Neuronal stem cell (in vitro differentiated cells): ENCODE results near the gene TMEM185A.
"Not testable (repeated sequence)": the region's sequence is repeated elsewhere in the genome, so short reads cannot be mapped to it uniquely, and the experiment has no call there.

ENCODE experiments used
- DNase-seq: peaks from one replicate; pipeline ENCODE4 v3.0.0-alpha.2; 2013; ENCODE audit warnings: low spot score
- H2AFZ ChIP-seq: one replicate; pipeline ENCODE4 v1.6.1; 2013; ENCODE audit warnings: mild to moderate bottlenecking, low read length, inconsistent platforms
- H2AK5ac ChIP-seq: 2 replicates; pipeline ENCODE4 v1.6.1; 2013; ENCODE audit warnings: low read depth, mild to moderate bottlenecking, inconsistent platforms, low read length, moderate library complexity, mixed read lengths
- H2BK120ac ChIP-seq: 2 replicates; pipeline ENCODE4 v1.6.1; 2013; ENCODE audit warnings: low read depth, mild to moderate bottlenecking, inconsistent platforms, low read length, moderate library complexity, mixed read lengths
- H2BK12ac ChIP-seq: one replicate; pipeline ENCODE4 v1.6.1; 2013; ENCODE audit warnings: low read length, inconsistent platforms
- H2BK15ac ChIP-seq: 2 replicates; pipeline ENCODE4 v1.6.1; 2013; ENCODE audit warnings: mild to moderate bottlenecking, low read length, inconsistent platforms, mixed read lengths
- H2BK5ac ChIP-seq: one replicate; pipeline ENCODE4 v1.6.1; 2013; ENCODE audit warnings: inconsistent platforms, mild to moderate bottlenecking, low read length, moderate library complexity
- H3K14ac ChIP-seq: one replicate; pipeline ENCODE4 v1.6.1; 2013; ENCODE audit warnings: low read length, inconsistent platforms
- H3K18ac ChIP-seq: 2 replicates; pipeline ENCODE4 v1.6.1; 2013; ENCODE audit warnings: low read length, inconsistent platforms
- H3K23ac ChIP-seq: 2 replicates; pipeline ENCODE4 v1.6.1; 2013; ENCODE audit warnings: low read depth, mild to moderate bottlenecking, mixed read lengths, low read length, inconsistent platforms; ENCODE audit not compliant: poor library complexity
- H3K27ac ChIP-seq: replicated peaks from 3 replicates; pipeline ENCODE4 v1.5.1; 2013; ENCODE audit warnings: low read length, inconsistent platforms
- H3K27me3 ChIP-seq, 3 experiments: 2 replicates each; pipeline ENCODE4 v1.6.1; 2013; ENCODE audit warnings: low read length in 3 of 3, mild to moderate bottlenecking in 2 of 3, inconsistent platforms in 1 of 3, low read depth in 1 of 3, mixed read lengths in 1 of 3, moderate library complexity in 1 of 3; ENCODE audit not compliant: control insufficient read depth in 3 of 3, insufficient read depth in 3 of 3
- H3K36me3 ChIP-seq, 2 donors: replicated peaks in 1 of 2; 2 replicates each; pipeline ENCODE4 v1.6.1; 2013; ENCODE audit warnings: low read length in 2 of 2; ENCODE audit not compliant: control insufficient read depth in 2 of 2, insufficient read depth in 2 of 2
- H3K4ac ChIP-seq: 2 replicates; pipeline ENCODE4 v1.6.1; 2013; ENCODE audit warnings: inconsistent platforms, mild to moderate bottlenecking, low read length, moderate library complexity
- H3K4me1 ChIP-seq, 2 donors: 1 replicate in 1 of 2; 2 replicates in 1 of 2; pipeline ENCODE4 v1.6.1; 2013; ENCODE audit warnings: low read length in 2 of 2, low read depth in 1 of 2; ENCODE audit not compliant: control insufficient read depth in 2 of 2, insufficient read depth in 1 of 2
- H3K4me2 ChIP-seq: one replicate; pipeline ENCODE4 v1.6.1; 2013; ENCODE audit warnings: mild to moderate bottlenecking, low read length, inconsistent platforms; ENCODE audit not compliant: insufficient read depth, poor library complexity, severe bottlenecking
- H3K4me3 ChIP-seq, 2 donors: 2 replicates each; pipeline ENCODE4 v1.5.1; 2013; ENCODE audit warnings: low read length in 2 of 2, mild to moderate bottlenecking in 2 of 2, inconsistent platforms in 1 of 2, moderate library complexity in 1 of 2
- H3K79me1 ChIP-seq: one replicate; pipeline ENCODE4 v1.6.1; 2013; ENCODE audit warnings: low read depth, mild to moderate bottlenecking, inconsistent platforms, low read length, moderate library complexity
- H3K9ac ChIP-seq: one replicate; pipeline ENCODE4 v1.6.1; 2013; ENCODE audit warnings: mild to moderate bottlenecking, low read depth, low read length, inconsistent platforms; ENCODE audit not compliant: poor library complexity
- H3K9me3 ChIP-seq, 2 donors: replicated peaks in 1 of 2; 2 replicates each; pipeline versions ENCODE3 to v1.6.1; 2013; ENCODE audit warnings: low read length in 2 of 2, mild to moderate bottlenecking in 2 of 2, inconsistent platforms in 1 of 2, low read depth in 1 of 2, mixed read lengths in 1 of 2, moderate library complexity in 1 of 2; ENCODE audit not compliant: control insufficient read depth in 2 of 2, insufficient read depth in 1 of 2
- H4K8ac ChIP-seq: one replicate; pipeline ENCODE4 v1.6.1; 2013; ENCODE audit warnings: low read depth, mild to moderate bottlenecking, inconsistent platforms, low read length, moderate library complexity
- H4K91ac ChIP-seq: one replicate; pipeline ENCODE4 v1.6.1; 2013; ENCODE audit warnings: low read length, low read depth, mild to moderate bottlenecking, inconsistent platforms; ENCODE audit not compliant: poor library complexity
- WGBS, 2 donors: extraction: QIAGEN DNeasy Blood & Tissue Kit; methylation state at CpG; one replicate each; pipeline ENCODE4 v1.1.7; 2013; ENCODE audit warnings: missing lambda C conversion rate in 2 of 2, mixed read lengths in 1 of 2; ENCODE audit not compliant: insufficient read length in 2 of 2, insufficient replicate concordance in 1 of 2; ENCODE audit errors: extremely low coverage in 2 of 2; 5-methylcytosine and 5-hydroxymethylcytosine counted together

The TMEM185A gene

DNA sequence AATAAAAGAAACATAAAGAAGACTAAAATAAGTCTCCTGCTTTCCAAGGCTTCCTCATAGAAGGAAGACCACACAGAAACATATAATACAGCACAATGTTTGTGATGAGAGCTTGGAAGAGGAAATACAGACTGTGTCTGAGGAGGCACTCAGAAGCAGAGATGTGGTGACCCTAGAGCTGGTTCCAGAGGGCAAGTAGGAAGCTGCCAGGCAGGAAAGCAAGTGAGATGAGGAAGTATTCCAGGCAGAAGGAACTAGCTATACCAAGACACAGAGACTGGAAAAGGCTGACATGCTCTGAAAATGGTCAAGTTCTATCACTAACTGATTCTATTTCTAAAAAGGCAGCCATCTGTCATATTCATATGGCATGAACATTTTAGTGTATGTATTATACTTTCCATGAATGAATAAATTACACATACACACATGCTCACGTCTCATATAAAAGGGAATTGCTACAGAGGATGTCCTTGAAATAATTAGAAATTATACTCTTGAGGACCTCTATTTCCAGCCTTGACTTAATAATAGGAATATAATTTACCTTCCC is 19.9 kb downstream of the TMEM185A start:
- no CpG with 5 or more reads among the region's 1 CpG for WGBS, 2 donors
- no peak for DNase-seq
- H2AFZ ChIP-seq = no peak overlapping the region

GRCh38 chrX:149610511-149610910 is 21.1 kb downstream of the TMEM185A start:
- no CpG with 5 or more reads among the region's 5 CpGs for WGBS, 2 donors
- Histone ChIP-seq H3K14ac (no peak overlapping the region), H3K9me3 (no peaks in the 10 kb centered on the region), H2BK15ac (no peak overlapping the region), H4K91ac (no peak overlapping the region), H3K9ac (no peak overlapping the region), H3K27ac (no peak overlapping the region), H4K8ac (no peak overlapping the region), H2BK12ac (no peak overlapping the region), H3K23ac (no peak overlapping the region), H2AK5ac (no peak overlapping the region), H3K4me1 (no peaks in the 10 kb centered on the region), H2BK120ac (no peak overlapping the region), H3K4me2 (no peak overlapping the region), H3K4me3 (no peak overlapping the region), H2BK5ac (no peak overlapping the region), H3K79me1 (no peaks in the 10 kb centered on the region), H3K18ac (no peak overlapping the region), H3K4ac (no peak overlapping the region), H3K27me3 (no peaks in the 10 kb centered on the region), H3K36me3 (peaks cover 3 to 23% of the 10 kb centered on the region in 2 donors), H2AFZ (no peak overlapping the region)
- no peak for DNase-seq

More for the DNA sequence above, 19.9 kb downstream of the TMEM185A start:
- Histone ChIP-seq H3K4ac (no peak overlapping the region), H3K4me1 (no peaks in the 10 kb centered on the region), H4K8ac (no peak overlapping the region), H3K9ac (no peak overlapping the region), H3K4me3 (no peak overlapping the region), H3K14ac (no peak overlapping the region), H3K18ac (no peak overlapping the region), H3K79me1 (no peaks in the 10 kb centered on the region), H3K4me2 (no peak overlapping the region), H3K27me3 (no peaks in the 10 kb centered on the region), H2BK120ac (no peak overlapping the region), H3K27ac (no peak overlapping the region), H4K91ac (no peak overlapping the region), H3K23ac (no peak overlapping the region), H2BK5ac (no peak overlapping the region), H3K36me3 (peaks cover 0 to 15% of the 10 kb centered on the region in 2 donors), H3K9me3 (no peaks in the 10 kb centered on the region), H2BK15ac (no peak overlapping the region), H2BK12ac (no peak overlapping the region), H2AK5ac (no peak overlapping the region)

- H3K9ac ChIP-seq = no peak overlapping the region
- H2AFZ ChIP-seq = no peak overlapping the region
- H3K4ac ChIP-seq = no peak overlapping the region
- no peak for DNase-seq
- no peak overlapping the region for H3K18ac ChIP-seq
- no peak overlapping the region for H3K4me2 ChIP-seq
- H4K8ac ChIP-seq = no peak overlapping the region
- no peak overlapping the region for H2BK12ac ChIP-seq
- H3K79me1 ChIP-seq = no peaks in the 10 kb centered on the region
- no peak overlapping the region for H2BK120ac ChIP-seq
- H3K23ac ChIP-seq = no peak overlapping the region
- H3K27me3 ChIP-seq = no peaks in the 10 kb centered on the region
- H2BK15ac ChIP-seq = no peak overlapping the region
- no peaks in the 10 kb centered on the region for H3K4me1 ChIP-seq
- H3K14ac ChIP-seq = no peak overlapping the region
- H2BK5ac ChIP-seq = no peak overlapping the region
- H2AK5ac ChIP-seq = no peak overlapping the region
- H3K9me3 ChIP-seq = no peaks in the 10 kb centered on the region
- no peak overlapping the region for H3K4me3 ChIP-seq
- no peak overlapping the region for H4K91ac ChIP-seq
- no peak overlapping the region for H3K27ac ChIP-seq
- peaks cover 3 to 23% of the 10 kb centered on the region in 2 donors for H3K36me3 ChIP-seq
Observed at GRCh38 chrX:149607699-149608098, 23.9 kb downstream of the TMEM185A start.

DNA sequence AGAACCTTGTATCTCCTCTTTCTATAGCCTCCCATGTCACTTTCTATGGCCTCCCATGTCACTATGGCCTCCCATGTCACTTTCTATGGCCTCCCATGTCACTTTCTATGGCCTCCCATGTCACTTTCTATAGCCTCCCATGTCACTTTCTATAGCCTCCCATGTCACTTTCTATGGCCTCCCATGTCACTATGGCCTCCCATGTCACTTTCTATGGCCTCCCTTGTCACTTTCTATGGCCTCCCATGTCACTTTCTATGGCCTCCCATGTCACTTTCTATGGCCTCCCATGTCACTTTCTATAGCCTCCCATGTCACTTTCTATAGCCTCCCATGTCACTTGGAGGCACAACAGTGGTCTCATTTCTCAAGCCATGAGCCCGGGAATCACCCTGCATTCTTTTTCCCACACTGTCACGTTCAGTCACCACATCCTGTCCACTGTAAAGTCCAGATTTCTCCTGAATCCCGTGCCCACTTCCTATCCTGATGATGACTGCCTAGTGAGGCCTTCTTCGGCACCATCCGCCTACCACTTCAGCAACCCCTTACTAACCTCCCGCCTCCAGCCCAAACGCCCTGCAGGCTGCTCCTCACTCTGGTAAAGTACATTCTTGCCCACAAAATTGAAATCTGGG is 26.2 kb downstream of the TMEM185A start:
- H2AFZ ChIP-seq, H2AK5ac ChIP-seq, H3K9ac ChIP-seq, H2BK5ac ChIP-seq, H3K4me1 ChIP-seq, H4K91ac ChIP-seq, H4K8ac ChIP-seq, H3K4me2 ChIP-seq, H3K4ac ChIP-seq, H2BK12ac ChIP-seq, DNase-seq, H3K27ac ChIP-seq, H3K18ac ChIP-seq, H3K14ac ChIP-seq, H3K4me3 ChIP-seq, H3K9me3 ChIP-seq, H3K27me3 ChIP-seq, H2BK15ac ChIP-seq, H3K23ac ChIP-seq, H3K79me1 ChIP-seq, H2BK120ac ChIP-seq: not testable (repeated sequence)
- H3K36me3 ChIP-seq = peaks cover 3 to 23% of the 10 kb centered on the region in 2 donors
- WGBS, 2 donors = no CpG with 5 or more reads among the region's 7 CpGs
